H1 (cell line): ENCODE data around the gene IRF2BP2. TPM values are rescaled to one million over a fixed set of nuclear protein-coding genes. Genes with fewer than 3 reads are reported as not detected.

ENCODE experiments used
- CTCF ChIA-PET: fragments of 300-600 bp; sonication (Branson Sonifier 250); formaldehyde crosslinking; loops from one replicate; lab custom pipeline; 2021; ENCODE audit not compliant: partially characterized antibody; lab: Charles Lee
- POLR2A ChIA-PET: fragments of 300-600 bp; sonication (Branson Sonifier 250); formaldehyde crosslinking; loops from one replicate; lab custom pipeline; 2021; ENCODE audit warnings: inconsistent platforms; ENCODE audit not compliant: partially characterized antibody; lab: Charles Lee
- DNase-seq, 2 experiments: peaks; one replicate each; pipeline versions ENCODE4 v3.0.0 to v3.0.0-alpha.2; 2010 to 2022; ENCODE audit warnings: low spot score in 2 of 2, low read depth in 1 of 2, mixed read lengths in 1 of 2
- FAIRE-seq: peaks from 2 replicates; lab custom pipeline; 2011; peaks lifted over from hg19 to GRCh38; lab: Jason Lieb, UNC
- H2AFZ ChIP-seq: 2 replicates; pipeline ENCODE4 v1.8.1; 2012; ENCODE audit warnings: low read length, inconsistent platforms
- H2AK5ac ChIP-seq: 2 replicates; pipeline ENCODE4 v1.6.1; 2013; ENCODE audit warnings: low read depth, low read length
- H2BK120ac ChIP-seq: replicated peaks from 2 replicates; pipeline ENCODE3; 2013; ENCODE audit warnings: low read depth, low read length, inconsistent platforms
- H2BK12ac ChIP-seq: 2 replicates; pipeline ENCODE4 v1.6.1; 2013; ENCODE audit warnings: low read depth, low read length
- H2BK15ac ChIP-seq: 2 replicates; pipeline ENCODE4 v1.6.1; 2013; ENCODE audit warnings: low read length
- H2BK20ac ChIP-seq: 2 replicates; pipeline ENCODE4 v1.6.1; 2013; ENCODE audit warnings: low read length
- H2BK5ac ChIP-seq: 2 replicates; pipeline ENCODE4 v1.6.1; 2013; ENCODE audit warnings: low read depth, low read length
- H3K14ac ChIP-seq: 2 replicates; pipeline ENCODE4 v1.6.1; 2013; ENCODE audit warnings: inconsistent platforms; ENCODE audit not compliant: insufficient read length
- H3K18ac ChIP-seq: 2 replicates; pipeline ENCODE4 v1.6.1; 2013; ENCODE audit warnings: low read length; ENCODE audit errors: extremely low read depth
- H3K23ac ChIP-seq: 2 replicates; pipeline ENCODE4 v1.6.1; 2013; ENCODE audit warnings: inconsistent platforms; ENCODE audit not compliant: insufficient read length
- H3K23me2 ChIP-seq: 2 replicates; pipeline ENCODE4 v1.6.1; 2013; ENCODE audit warnings: low read depth, low read length
- H3K27ac ChIP-seq: 2 replicates; pipeline ENCODE4 v1.6.1; 2011; ENCODE audit warnings: low read depth, low read length, inconsistent platforms
- H3K27me3 ChIP-seq, 4 experiments: replicated peaks in 1 of 4; 1 replicate in 1 of 4; 2 replicates in 3 of 4; pipeline versions ENCODE4 v1.6.1 to v1.8.1; 2011 to 2013; ENCODE audit warnings: low read length in 3 of 4, mild to moderate bottlenecking in 3 of 4, inconsistent platforms in 2 of 4, mixed read lengths in 2 of 4, moderate library complexity in 1 of 4; ENCODE audit not compliant: control insufficient read depth in 3 of 4, insufficient read depth in 3 of 4; ENCODE audit errors: extremely low read depth in 1 of 4
- H3K36me3 ChIP-seq, 4 experiments: 2 replicates each; pipeline versions ENCODE4 v1.6.1 to v1.8.1; 2011 to 2013; ENCODE audit warnings: mild to moderate bottlenecking in 4 of 4, low read length in 3 of 4, moderate library complexity in 2 of 4, control low read depth in 1 of 4, inconsistent platforms in 1 of 4; ENCODE audit not compliant: insufficient read depth in 4 of 4, control insufficient read depth in 2 of 4
- H3K4ac ChIP-seq: replicated peaks from 2 replicates; pipeline ENCODE3; 2013; ENCODE audit warnings: low read length, low read depth, mixed read lengths, inconsistent platforms; ENCODE audit not compliant: insufficient read length
- H3K4me1 ChIP-seq, 4 experiments: replicated peaks in 1 of 4; 1 replicate in 1 of 4; 2 replicates in 3 of 4; pipeline versions ENCODE4 v1.6.1 to v1.8.1; 2011 to 2013; ENCODE audit warnings: low read length in 3 of 4, inconsistent platforms in 2 of 4, mixed read lengths in 1 of 4; ENCODE audit not compliant: insufficient read depth in 4 of 4, control insufficient read depth in 3 of 4
- H3K4me2 ChIP-seq, 2 experiments: 2 replicates each; pipeline versions ENCODE4 v1.6.1 to v1.8.1; 2011 to 2013; ENCODE audit warnings: low read depth in 2 of 2, low read length in 2 of 2, control low read depth in 1 of 2, inconsistent platforms in 1 of 2, mild to moderate bottlenecking in 1 of 2; ENCODE audit not compliant: insufficient read depth in 1 of 2
- H3K4me3 ChIP-seq, 4 experiments: fragments of 200-600, 300-600 bp in 1 of 4; sonication (generic), shearing (Covaris generic), sonication (Bioruptor Twin) in 1 of 4; 2 replicates each; pipeline versions ENCODE4 v1.5.1 to v1.8.1; 2011 to 2016; ENCODE audit warnings: low read length in 4 of 4, low read depth in 3 of 4, control low read depth in 2 of 4, inconsistent platforms in 2 of 4, mild to moderate bottlenecking in 2 of 4, mixed read lengths in 1 of 4, moderate library complexity in 1 of 4; ENCODE audit not compliant: insufficient read depth in 2 of 4; ENCODE audit errors: extremely low read depth in 1 of 4
- H3K56ac ChIP-seq: replicated peaks from 2 replicates; pipeline ENCODE3; 2013; ENCODE audit warnings: low read depth, mild to moderate bottlenecking, mixed read lengths, low read length, inconsistent platforms; ENCODE audit not compliant: insufficient read length
- H3K79me1 ChIP-seq: 2 replicates; pipeline ENCODE4 v1.6.1; 2013; ENCODE audit warnings: low read depth, low read length, control low read depth
- H3K79me2 ChIP-seq, 2 experiments: 2 replicates each; pipeline versions ENCODE4 v1.6.1 to v1.8.1; 2012 to 2013; ENCODE audit warnings: low read length in 2 of 2, mild to moderate bottlenecking in 2 of 2, inconsistent platforms in 1 of 2; ENCODE audit not compliant: insufficient read depth in 2 of 2, control insufficient read depth in 1 of 2
- H3K9ac ChIP-seq, 4 experiments: replicated peaks in 1 of 4; 1 replicate in 1 of 4; 2 replicates in 3 of 4; pipeline versions ENCODE4 v1.6.1 to v1.8.1; 2011 to 2013; ENCODE audit warnings: low read depth in 3 of 4, low read length in 3 of 4, control low read depth in 2 of 4, mild to moderate bottlenecking in 2 of 4, moderate library complexity in 2 of 4, inconsistent platforms in 1 of 4; ENCODE audit errors: extremely low read depth in 1 of 4
- H3K9me3 ChIP-seq, 2 experiments: 2 replicates each; pipeline versions ENCODE4 v1.6.1 to v1.8.1; 2012 to 2013; ENCODE audit warnings: mild to moderate bottlenecking in 2 of 2, moderate library complexity in 2 of 2, control low read depth in 1 of 2, inconsistent platforms in 1 of 2, low read depth in 1 of 2, low read length in 1 of 2, mixed read lengths in 1 of 2; ENCODE audit not compliant: insufficient read depth in 2 of 2
- H4K20me1 ChIP-seq, 2 experiments: replicated peaks in 1 of 2; 2 replicates each; pipeline versions ENCODE3 to v1.8.1; 2011 to 2013; ENCODE audit warnings: inconsistent platforms in 2 of 2, low read length in 2 of 2, mild to moderate bottlenecking in 1 of 2; ENCODE audit not compliant: insufficient read depth in 2 of 2, control insufficient read depth in 1 of 2
- H4K5ac ChIP-seq: 2 replicates; pipeline ENCODE4 v1.6.1; 2013; ENCODE audit warnings: low read length, low read depth, mixed read lengths, inconsistent platforms; ENCODE audit not compliant: insufficient read length
- H4K8ac ChIP-seq: 2 replicates; pipeline ENCODE4 v1.8.0; 2013; ENCODE audit warnings: mild to moderate bottlenecking, moderate library complexity, low read length, inconsistent platforms; ENCODE audit not compliant: insufficient read depth; ENCODE audit errors: extremely low read depth
- H4K91ac ChIP-seq: replicated peaks from 2 replicates; pipeline ENCODE3; 2013; ENCODE audit warnings: low read length, mixed read lengths, inconsistent platforms; ENCODE audit not compliant: insufficient read length
- BACH1 ChIP-seq: IDR thresholded peaks from 2 replicates; pipeline ENCODE4 v1.6.1; 2012; ENCODE audit warnings: low read length, improper control_type of control experiment
- MAFK ChIP-seq: IDR thresholded peaks from 2 replicates; pipeline ENCODE4 v1.6.1; 2012; ENCODE audit warnings: low read depth, mild to moderate bottlenecking, improper control_type of control experiment, low read length
- WGBS, 2 experiments: shearing (Covaris generic) in 1 of 2; methylation state at CpG; one replicate each; pipeline versions ENCODE4 v1.1.6 to v1.1.7; 2013 to 2015; ENCODE audit warnings: low lambda C conversion rate in 2 of 2, mixed read lengths in 2 of 2, inconsistent platforms in 1 of 2, low coverage in 1 of 2, missing lambda C conversion rate in 1 of 2; ENCODE audit not compliant: insufficient replicate concordance in 2 of 2, insufficient coverage in 1 of 2, insufficient read length in 1 of 2; ENCODE audit errors: extremely low coverage in 1 of 2, missing lambda C conversion rate in 1 of 2; 5-methylcytosine and 5-hydroxymethylcytosine counted together
- polyA plus RNA-seq, 7 experiments: library from polyadenylated mRNA; depleted of rRNA in 3 of 7; stranded (reverse) in 5 of 7; unstranded in 2 of 7; fragments of >200 nt in 5 of 7; fragments of 200-250 nt in 2 of 7; gene quantifications; 1 replicate in 5 of 7; 2 replicates in 1 of 7; 4 replicates in 1 of 7; pipeline versions ENCODE4 v1.2.1 to v1.2.3, GENCODE V29; 2011 to 2013; ENCODE audit warnings: missing spikeins in 2 of 7, mixed read lengths in 2 of 7
- total RNA-seq: library from RNA; stranded (reverse); fragmentation: NEBNext Ultra II Directional; extraction: Animal tissue kit (Norgen Biotek cat#: 25700); gene quantifications from 2 replicates; pipeline ENCODE4 v1.2.1, GENCODE V29; 2021

Gene IRF2BP2
- total and polyA plus RNA-seq, 2 of the 8 experiments (the other 6 are each of a cell fraction or from before 2014, with no cell fraction given) = 24.9 to 67.5 TPM

GRCh38 chr1:234586892-234587485, 23.0 kb downstream of the IRF2BP2 start:
- no peaks in the 10 kb centered on the region for H3K79me1 ChIP-seq
- H3K4me3 ChIP-seq = no peak overlapping the region
- no peaks in the 10 kb centered on the region for H3K27me3 ChIP-seq
- no peak overlapping the region for H4K91ac ChIP-seq
- no peak overlapping the region for H2AK5ac ChIP-seq
- no peak overlapping the region for H2AFZ ChIP-seq
- H3K4ac ChIP-seq = no peak overlapping the region
- no peaks in the 10 kb centered on the region for H3K36me3 ChIP-seq
- no peaks in the 10 kb centered on the region for H3K9me3 ChIP-seq
- H2BK5ac ChIP-seq = no peak overlapping the region
- H4K8ac ChIP-seq = no peak overlapping the region
- H3K4me2 ChIP-seq = no peak overlapping the region
- no peak for FAIRE-seq
- H2BK12ac ChIP-seq = no peak overlapping the region
- H2BK15ac ChIP-seq = no peak overlapping the region
- 89% methylated on average over 12 of the region's 12 CpGs; no CpG with 5 or more reads in 1 of the 2 experiments for WGBS, 2 experiments
- no peak overlapping the region for H3K56ac ChIP-seq
- no peak overlapping the region for H3K9ac ChIP-seq
- H3K23me2 ChIP-seq = 0 out of 2 replicates have a peak, but pooled peaks cover 1% of the 10 kb centered on the region
- DNase-seq = no peak
- no peaks in the 10 kb centered on the region for H3K79me2 ChIP-seq
- ChIA-PET CTCF (interaction anchor here (1.1 kb wide), 1 partner anchor 88 kb away, joined by 3 read pairs; no protein-coding TSS in a partner anchor), POLR2A (no interaction called here)
- no peak overlapping the region for H3K23ac ChIP-seq
- H2BK120ac ChIP-seq = no peak overlapping the region
- H3K14ac ChIP-seq = no peak overlapping the region
- no peak overlapping the region for H3K27ac ChIP-seq
- H4K20me1 ChIP-seq = no peaks in the 10 kb centered on the region
- no peak overlapping the region for H2BK20ac ChIP-seq
- no peak overlapping the region for H4K5ac ChIP-seq
- TF ChIP-seq MAFK = no peak
- no peak for TF ChIP-seq BACH1
- no peaks in the 10 kb centered on the region for H3K4me1 ChIP-seq
- H3K18ac ChIP-seq = no peak overlapping the region
